ENCODE results near the gene CYFIP2. TPM values are rescaled to one million over a fixed set of nuclear protein-coding genes. Genes with fewer than 3 reads are reported as not detected.

CYFIP2 gene
- total RNA-seq, 1 experiment from 2014 or later = 74.7 TPM

DNA sequence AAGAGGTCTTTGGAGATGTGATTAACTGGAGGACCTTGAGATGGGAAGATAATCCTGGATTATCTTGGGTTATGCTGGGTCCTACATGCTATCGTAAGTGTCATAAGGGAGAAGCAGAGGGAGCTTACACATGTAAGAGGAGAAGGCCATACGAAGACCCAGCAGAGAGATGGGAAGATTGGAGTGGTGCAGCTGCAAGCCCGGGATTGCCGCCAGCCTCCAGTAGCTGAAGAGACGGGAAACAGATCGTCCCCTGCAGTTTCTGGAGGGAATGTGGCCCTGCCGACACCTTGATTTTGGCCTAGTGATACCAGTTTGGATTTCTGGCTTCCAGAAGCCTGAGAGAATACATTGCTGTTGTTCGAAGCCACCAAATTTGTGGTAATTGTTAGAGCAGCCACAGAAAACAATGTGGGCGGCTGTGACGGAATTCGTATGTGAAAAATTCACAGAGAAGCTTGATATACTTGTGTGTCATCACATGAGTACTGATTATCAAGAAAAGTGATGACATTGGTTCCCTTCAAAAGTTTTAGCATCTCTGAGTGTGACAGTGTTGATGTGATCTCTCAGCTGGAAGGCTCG, 86.9 kb downstream of the CYFIP2 start:
- Histone ChIP-seq H2BK20ac (ENCODE audit: low read depth, low read length, poor library complexity, severe bottlenecking) (no peak overlapping the region), H4K91ac (ENCODE audit: insufficient read length, low read depth, low read length) (no peak overlapping the region), H3K56ac (ENCODE audit: insufficient read length, low read depth, low read length) (no peak overlapping the region), H3K18ac (ENCODE audit: insufficient read length, low read depth, low read length) (no peak overlapping the region), H2BK12ac (ENCODE audit: insufficient read length, low read depth, low read length) (no peak overlapping the region), H3K9ac (ENCODE audit: extremely low read depth, insufficient read length, low read length) (no peak overlapping the region), H4K5ac (ENCODE audit: insufficient read length, low read depth, low read length) (no peak overlapping the region), H3K27ac (ENCODE audit: insufficient read length, low read depth, low read length) (no peak overlapping the region), H3K79me1 (ENCODE audit: insufficient read depth, low read depth, low read length, poor library complexity, severe bottlenecking) (no peaks in the 10 kb centered on the region), H2BK5ac (ENCODE audit: insufficient read length, low read length) (no peak overlapping the region), H2BK15ac (ENCODE audit: low read depth, low read length) (no peak overlapping the region), H3K4me1 (ENCODE audit: insufficient read depth, low read length) (no peaks in the 10 kb centered on the region), H2AK5ac (ENCODE audit: insufficient read length, low read length) (no peak overlapping the region), H3K4me2 (ENCODE audit: insufficient read depth, insufficient read length, low read length) (no peak overlapping the region), H2AFZ (ENCODE audit: low read length) (no peak overlapping the region), H3K23me2 (ENCODE audit: insufficient read length, low read depth, low read length, poor library complexity, severe bottlenecking) (no peaks in the 10 kb centered on the region), H3K14ac (ENCODE audit: insufficient read depth, low read length) (no peak overlapping the region), H3T11ph (ENCODE audit: low read length) (no peak overlapping the region), H3K23ac (ENCODE audit: insufficient read length, low read depth, low read length) (no peak overlapping the region), H3K9me3 (ENCODE audit: control insufficient read depth, low read depth, low read length) (no peaks in the 10 kb centered on the region), H3K27me3 (ENCODE audit: insufficient read depth, low read length) (no peaks in the 10 kb centered on the region), H4K20me1 (ENCODE audit: control insufficient read depth, insufficient read depth, insufficient read length) (no peaks in the 10 kb centered on the region), H4K8ac (replicated peaks; ENCODE audit: insufficient read length, low read depth, low read length) (no peak overlapping the region), H3K79me2 (ENCODE audit: insufficient read depth, low read length) (no peaks in the 10 kb centered on the region), H3K4ac (ENCODE audit: low read depth, low read length) (no peak overlapping the region), H2BK120ac (ENCODE audit: low read depth, low read length, poor library complexity, severe bottlenecking) (no peak overlapping the region)
- peaks cover 5 to 6% of the 10 kb centered on the region in 2 experiments for H3K4me1 Mint-ChIP-seq
- no CpG with 5 or more reads among the region's 12 CpGs for WGBS (ENCODE audit: extremely low coverage, insufficient read length, low lambda C conversion rate)
- DNase-seq = no peak
- H3K27ac Mint-ChIP-seq = no peak overlapping the region; a peak in 1 of 7 replicates
- peaks cover 0 to 14% (median 0%) of the 10 kb centered on the region in 3 experiments; a peak in 3 of 7 replicates for H3K36me3 Mint-ChIP-seq (ENCODE audit: insufficient read depth in 1 of 3, low read depth in 3 of 3)
- H3K27me3 Mint-ChIP-seq (ENCODE audit: low read depth) = no peaks in the 10 kb centered on the region
- no peaks in the 10 kb centered on the region; a peak in 1 of 5 replicates for H3K9me3 Mint-ChIP-seq
- TF ChIP-seq, protein P1, sequence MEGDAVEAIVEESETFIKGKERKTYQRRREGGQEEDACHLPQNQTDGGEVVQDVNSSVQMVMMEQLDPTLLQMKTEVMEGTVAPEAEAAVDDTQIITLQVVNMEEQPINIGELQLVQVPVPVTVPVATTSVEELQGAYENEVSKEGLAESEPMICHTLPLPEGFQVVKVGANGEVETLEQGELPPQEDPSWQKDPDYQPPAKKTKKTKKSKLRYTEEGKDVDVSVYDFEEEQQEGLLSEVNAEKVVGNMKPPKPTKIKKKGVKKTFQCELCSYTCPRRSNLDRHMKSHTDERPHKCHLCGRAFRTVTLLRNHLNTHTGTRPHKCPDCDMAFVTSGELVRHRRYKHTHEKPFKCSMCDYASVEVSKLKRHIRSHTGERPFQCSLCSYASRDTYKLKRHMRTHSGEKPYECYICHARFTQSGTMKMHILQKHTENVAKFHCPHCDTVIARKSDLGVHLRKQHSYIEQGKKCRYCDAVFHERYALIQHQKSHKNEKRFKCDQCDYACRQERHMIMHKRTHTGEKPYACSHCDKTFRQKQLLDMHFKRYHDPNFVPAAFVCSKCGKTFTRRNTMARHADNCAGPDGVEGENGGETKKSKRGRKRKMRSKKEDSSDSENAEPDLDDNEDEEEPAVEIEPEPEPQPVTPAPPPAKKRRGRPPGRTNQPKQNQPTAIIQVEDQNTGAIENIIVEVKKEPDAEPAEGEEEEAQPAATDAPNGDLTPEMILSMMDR (conservative IDR thresholded peaks at IDR 0.05) = no peak
- H3K4me3 Mint-ChIP-seq = no peak overlapping the region
